Chondrocyte (in vitro differentiated cells): ENCODE data around the gene NRF1. TPM values are rescaled to one million over a fixed set of nuclear protein-coding genes. Genes with fewer than 3 reads are reported as not detected.
"Not testable (repeated sequence)": the region's sequence is repeated elsewhere in the genome, so short reads cannot be mapped to it uniquely, and the experiment has no call there.

ENCODE experiments used
- DNase-seq: peaks from one replicate; pipeline ENCODE4 v3.0.0; 2021; ENCODE audit warnings: mixed read lengths, low spot score
- H3K27ac Mint-ChIP-seq: one replicate; pipeline ENCODE4 v1.8.0; 2021; ENCODE audit warnings: mild to moderate bottlenecking, moderate library complexity, mixed read lengths; ENCODE audit not compliant: unreplicated experiment
- H3K27me3 Mint-ChIP-seq: 2 replicates; pipeline ENCODE4 v1.8.0; 2021; ENCODE audit warnings: low read depth, mixed read lengths
- H3K36me3 Mint-ChIP-seq: 2 replicates; pipeline ENCODE4 v1.8.0; 2021; ENCODE audit warnings: low read depth, mixed read lengths
- H3K4me1 Mint-ChIP-seq: 2 replicates; pipeline ENCODE4 v1.8.0; 2021; ENCODE audit warnings: low read depth, mild to moderate bottlenecking, mixed read lengths
- H3K4me3 Mint-ChIP-seq: one replicate; pipeline ENCODE4 v1.8.0; 2021; ENCODE audit warnings: mild to moderate bottlenecking, moderate library complexity, mixed read lengths; ENCODE audit not compliant: unreplicated experiment
- H3K9me3 Mint-ChIP-seq: 2 replicates; pipeline ENCODE4 v1.8.0; 2021; ENCODE audit warnings: low read depth, mixed read lengths
- CTCF ChIP-seq: fragments of 200-600 bp; sonication (generic); IDR thresholded peaks from 2 replicates; pipeline ENCODE4 v1.5.0; 2021; ENCODE audit warnings: antibody characterized with exemption, mild to moderate bottlenecking, moderate library complexity
- total RNA-seq: library from RNA; stranded (reverse); gene quantifications from 3 replicates; pipeline ENCODE4 v1.2.1, GENCODE V29; 2021

Gene NRF1
- total RNA-seq, 1 donor from 2014 or later = 13.3 TPM

- Mint-ChIP-seq H3K9me3 (peaks cover under 1% of the 10 kb centered on the region), H3K4me1 (peaks cover 12% of the 10 kb centered on the region), H3K36me3 (peaks cover 1% of the 10 kb centered on the region), H3K27me3 (no peaks in the 10 kb centered on the region), H3K27ac (no peak overlapping the region), H3K4me3 (no peak overlapping the region)
- DNase-seq = no peak
- TF ChIP-seq CTCF = no peak
Observed at GRCh38 chr7:129667116-129667515, 55.6 kb downstream of the NRF1 start.

- H3K27ac Mint-ChIP-seq = no peak overlapping the region
- no peak overlapping the region for H3K4me3 Mint-ChIP-seq
- DNase-seq = no peak
- TF ChIP-seq CTCF = no peak
- no peaks in the 10 kb centered on the region for H3K27me3 Mint-ChIP-seq
- H3K36me3 Mint-ChIP-seq = no peaks in the 10 kb centered on the region
- H3K9me3 Mint-ChIP-seq = no peaks in the 10 kb centered on the region
- peaks cover 12% of the 10 kb centered on the region for H3K4me1 Mint-ChIP-seq
Observed at GRCh38 chr7:129667551-129667950, 56.0 kb downstream of the NRF1 start.

GRCh38 chr7:129669901-129670300 is 58.4 kb downstream of the NRF1 start:
- H3K36me3 Mint-ChIP-seq = peaks cover 3% of the 10 kb centered on the region
- no peak overlapping the region for H3K27ac Mint-ChIP-seq
- TF ChIP-seq CTCF = no peak
- H3K9me3 Mint-ChIP-seq = peaks cover 4% of the 10 kb centered on the region
- peaks cover 3% of the 10 kb centered on the region for H3K4me1 Mint-ChIP-seq
- H3K27me3 Mint-ChIP-seq = no peaks in the 10 kb centered on the region
- H3K4me3 Mint-ChIP-seq = no peak overlapping the region
- DNase-seq = no peak

GRCh38 chr7:129670656-129671055 is 59.1 kb downstream of the NRF1 start:
- H3K36me3 Mint-ChIP-seq = peaks cover 10% of the 10 kb centered on the region
- no peaks in the 10 kb centered on the region for H3K27me3 Mint-ChIP-seq
- H3K4me1 Mint-ChIP-seq = no peaks in the 10 kb centered on the region
- DNase-seq = no peak
- no peak for TF ChIP-seq CTCF
- peaks cover 11% of the 10 kb centered on the region for H3K9me3 Mint-ChIP-seq
- no peak overlapping the region for H3K27ac Mint-ChIP-seq
- no peak overlapping the region for H3K4me3 Mint-ChIP-seq

- H3K27ac Mint-ChIP-seq = no peak overlapping the region
- peaks cover 16% of the 10 kb centered on the region for H3K9me3 Mint-ChIP-seq
- H3K27me3 Mint-ChIP-seq = no peaks in the 10 kb centered on the region
- H3K36me3 Mint-ChIP-seq = peaks cover 16% of the 10 kb centered on the region
- no peak for DNase-seq
- no peak for TF ChIP-seq CTCF
- H3K4me1 Mint-ChIP-seq = no peaks in the 10 kb centered on the region
- H3K4me3 Mint-ChIP-seq = no peak overlapping the region
Observed at GRCh38 chr7:129671266-129671665, 59.7 kb downstream of the NRF1 start.

GRCh38 chr7:129674475-129674874 is 63.0 kb downstream of the NRF1 start:
- Mint-ChIP-seq H3K36me3 (peaks cover 25% of the 10 kb centered on the region), H3K9me3 (peaks cover 18% of the 10 kb centered on the region)
- not testable (repeated sequence) for H3K27me3 Mint-ChIP-seq, H3K4me3 Mint-ChIP-seq, DNase-seq, H3K4me1 Mint-ChIP-seq, H3K27ac Mint-ChIP-seq
